8988T (cell line): ENCODE measurements around the gene TPD52L2.
"Not testable (repeated sequence)": the region's sequence is repeated elsewhere in the genome, so short reads cannot be mapped to it uniquely, and the experiment has no call there.

Experiments used
- DNase-seq: peaks from one replicate; pipeline ENCODE4 v3.0.0; 2011

The TPD52L2 gene

GRCh38 chr20:63898882-63899558, 34.0 kb downstream of the TPD52L2 start:
- peak; percentile 8 for DNase-seq

- peak; percentile 1 for DNase-seq
Observed at GRCh38 chr20:63900413-63900812, 35.3 kb downstream of the TPD52L2 start.

DNA sequence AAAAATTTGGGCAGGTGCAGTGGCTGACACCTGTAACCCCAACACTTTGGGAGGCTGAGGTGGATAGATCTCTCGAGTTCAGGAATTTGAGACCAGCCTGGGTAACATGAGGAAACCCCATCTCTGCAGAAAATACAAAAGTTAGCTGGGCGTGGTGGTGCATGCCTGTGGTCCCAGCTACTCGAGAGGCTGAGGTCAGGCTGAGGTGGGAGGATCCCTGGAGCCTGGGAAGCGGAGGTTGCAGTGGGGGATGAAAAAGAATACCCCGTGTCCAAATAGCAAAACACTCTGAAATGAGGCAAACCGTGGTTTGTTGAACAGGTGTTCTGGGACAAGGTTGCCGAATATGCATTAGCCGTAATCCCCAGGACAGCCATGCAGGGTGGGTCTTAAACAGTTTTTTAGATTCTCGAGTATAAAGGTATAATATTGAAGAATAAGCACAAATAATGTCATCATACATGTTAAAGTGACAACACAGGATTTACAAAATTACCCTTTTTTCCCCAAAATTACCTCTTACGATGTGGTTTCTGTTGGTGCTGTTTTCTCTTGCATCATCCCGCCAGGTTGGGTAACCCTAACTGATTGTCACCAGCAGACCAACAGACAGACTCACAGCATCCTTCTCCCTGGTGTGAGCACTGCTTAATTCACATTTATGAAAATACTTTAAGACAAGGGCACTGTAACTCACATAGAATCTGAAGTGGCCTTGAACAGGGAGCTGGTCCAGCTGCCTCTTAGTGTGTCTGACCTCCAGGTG, 38.9 kb downstream of the TPD52L2 start:
- no peak for DNase-seq

DNA sequence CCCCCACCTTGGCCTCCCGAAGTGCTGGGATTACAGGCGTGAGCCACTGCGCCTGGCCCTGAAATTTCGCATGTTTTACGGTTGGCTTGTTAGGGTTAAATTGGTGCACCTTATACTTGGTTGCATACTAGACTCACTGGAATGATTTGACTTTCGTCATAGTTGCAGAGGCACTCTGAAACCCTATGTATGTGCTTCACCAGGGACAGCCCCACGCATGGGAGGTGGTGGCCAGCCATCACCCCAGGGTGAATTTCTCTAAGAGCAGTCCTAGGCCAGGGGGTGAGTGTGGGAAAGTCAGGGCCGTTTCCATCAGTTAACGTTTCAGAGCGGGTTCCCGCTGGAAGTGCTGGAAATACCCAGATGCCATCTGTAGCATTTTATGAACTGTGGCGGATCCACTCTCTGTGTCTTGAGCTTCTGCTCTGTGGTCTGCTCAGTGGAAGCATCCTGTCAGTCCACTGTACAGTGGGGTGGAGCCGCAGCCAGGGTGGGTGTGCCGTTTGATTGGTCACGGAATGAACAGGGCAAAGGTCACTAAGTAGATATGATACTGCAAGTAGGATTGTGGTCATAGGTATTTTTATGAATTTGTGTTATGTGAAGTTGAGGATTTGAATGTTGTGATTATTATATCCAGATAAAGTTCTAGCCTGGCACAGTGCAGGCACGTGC, 43.1 kb downstream of the TPD52L2 start:
- no peak for DNase-seq

GRCh38 chr20:63911176-63911575, 46.1 kb downstream of the TPD52L2 start:
- peak; percentile 21 for DNase-seq

DNA sequence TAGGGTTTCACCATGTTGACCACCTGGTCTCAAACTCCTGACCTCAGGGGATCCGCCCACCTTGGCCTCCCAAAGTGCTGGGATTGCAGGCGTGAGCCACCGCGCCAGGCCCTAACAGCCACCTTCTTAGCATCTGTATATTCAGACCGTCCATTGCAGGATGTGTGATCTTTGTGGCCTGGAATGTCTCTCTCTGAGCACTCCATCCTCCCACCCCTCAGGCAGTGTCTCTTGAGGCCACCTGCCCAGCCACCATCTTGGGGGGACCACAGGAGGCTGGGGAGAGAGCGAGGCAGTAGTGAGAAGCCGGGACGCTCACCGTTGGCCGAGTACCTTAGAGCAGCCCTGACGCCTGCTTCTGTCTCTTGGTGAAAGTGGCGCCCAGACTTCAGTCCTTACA, 48.7 kb downstream of the TPD52L2 start:
- DNase-seq, result no peak

- DNase-seq, result no peak
Observed at GRCh38 chr20:63915471-63915870, 50.4 kb downstream of the TPD52L2 start.

GRCh38 chr20:63916371-63916939, 51.4 kb downstream of the TPD52L2 start:
- DNase-seq, result not testable (repeated sequence)

- no peak for DNase-seq
Observed at GRCh38 chr20:63917811-63918210, 52.7 kb downstream of the TPD52L2 start.

DNA sequence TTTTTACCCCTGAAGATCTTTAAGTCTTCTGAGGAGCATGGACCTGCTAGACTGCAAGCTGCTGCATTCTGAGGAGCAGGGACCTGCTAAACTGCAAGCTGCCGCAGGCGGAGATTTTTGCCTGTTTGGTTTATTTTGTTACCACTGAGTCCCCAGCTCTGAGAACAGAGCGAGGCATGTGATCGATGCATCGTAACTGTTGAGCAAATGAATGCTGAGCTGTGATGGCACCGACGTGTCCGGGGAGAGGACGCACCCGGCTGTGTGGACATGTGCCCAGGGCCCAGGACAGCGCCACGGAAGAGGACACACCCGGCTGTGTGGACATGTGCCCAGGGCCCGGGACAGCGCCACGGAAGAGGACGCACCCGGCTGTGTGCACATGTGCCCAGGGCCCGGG, 54.1 kb downstream of the TPD52L2 start:
- DNase-seq, result no peak

- DNase-seq, result no peak
Observed at GRCh38 chr20:63920226-63920625, 55.2 kb downstream of the TPD52L2 start.

- DNase-seq, result no peak
Observed at GRCh38 chr20:63923651-63924050, 58.6 kb downstream of the TPD52L2 start.

DNA sequence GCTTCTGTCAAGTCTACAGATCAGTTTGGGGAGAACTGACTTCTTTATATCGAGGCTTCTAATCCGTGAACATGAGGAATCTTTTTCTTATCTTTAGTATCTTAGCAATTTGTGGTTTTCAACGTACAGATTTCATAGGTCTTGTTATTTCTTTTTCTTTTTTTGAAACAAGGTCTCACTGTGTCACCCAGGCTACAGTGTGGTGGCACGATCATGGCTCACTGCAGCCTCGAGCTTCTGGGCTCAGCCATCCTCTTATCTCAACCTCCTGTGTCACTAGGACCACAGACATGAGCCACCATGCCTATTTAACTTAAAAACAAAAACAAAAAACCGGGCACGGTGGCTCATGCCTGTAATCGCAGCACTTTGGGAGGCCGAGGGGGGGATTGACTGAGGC, 59.2 kb downstream of the TPD52L2 start:
- no peak for DNase-seq

- DNase-seq, result no peak
Observed at GRCh38 chr20:63926298-63926697, 61.2 kb downstream of the TPD52L2 start.

DNA sequence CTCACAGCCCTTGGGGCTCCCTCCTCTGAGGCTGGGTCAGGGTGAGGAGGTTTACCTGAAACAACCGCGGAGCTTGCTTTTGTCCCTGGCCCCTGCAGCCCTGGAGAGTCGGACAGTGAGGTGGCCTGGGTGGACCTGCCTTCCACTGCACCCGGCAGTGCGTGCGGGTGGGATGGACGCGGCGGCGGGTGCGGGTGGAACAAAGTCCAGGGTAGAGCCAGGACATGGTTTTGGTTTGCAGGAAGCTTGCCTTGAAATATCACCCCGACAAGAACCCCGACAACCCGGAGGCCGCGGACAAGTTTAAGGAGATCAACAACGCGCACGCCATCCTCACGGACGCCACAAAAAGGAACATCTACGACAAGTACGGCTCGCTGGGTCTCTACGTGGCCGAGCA, 64.0 kb downstream of the TPD52L2 start:
- DNase-seq, result no peak

DNA sequence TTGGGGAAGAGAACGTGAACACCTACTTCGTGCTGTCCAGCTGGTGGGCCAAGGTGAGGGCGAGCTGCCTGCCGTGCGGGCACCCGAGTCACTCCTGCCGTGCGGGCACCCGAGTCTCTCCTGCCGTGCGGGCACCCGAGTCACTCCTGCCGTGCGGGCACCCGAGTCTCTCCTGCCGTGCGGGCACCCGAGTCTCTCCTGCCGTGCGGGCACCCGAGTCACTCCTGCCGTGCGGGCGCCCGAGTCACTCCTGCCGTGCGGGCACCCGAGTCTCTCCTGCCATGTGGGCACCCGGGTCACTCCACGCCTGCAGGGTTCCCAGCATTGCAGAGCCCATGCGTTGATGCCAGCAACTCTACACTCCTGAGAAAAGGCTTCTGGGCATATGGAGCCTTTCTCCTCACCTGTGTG, 64.4 kb downstream of the TPD52L2 start:
- DNase-seq, result not testable (repeated sequence)

- DNase-seq, result no peak
Observed at GRCh38 chr20:63930971-63931553, 66.0 kb downstream of the TPD52L2 start.

DNA sequence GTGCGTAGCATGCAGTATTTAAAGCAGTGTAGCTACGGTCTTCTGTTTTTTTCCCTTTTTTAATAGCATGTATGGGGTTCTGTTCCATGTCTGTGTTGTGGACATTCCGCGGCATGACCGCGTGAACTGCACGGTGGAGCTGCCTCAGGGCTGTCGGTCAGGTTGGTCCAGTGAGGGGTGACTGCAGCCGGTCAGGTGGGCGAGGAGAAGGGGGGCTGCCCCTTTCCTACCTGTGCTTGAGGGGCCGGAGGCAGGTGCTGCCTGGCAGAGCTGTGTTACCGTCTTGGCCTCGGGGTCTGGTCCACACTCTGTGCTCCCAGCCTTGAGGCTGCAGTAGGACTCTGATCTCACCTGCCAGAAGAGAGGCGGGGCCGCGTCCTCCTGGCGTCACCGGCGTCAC, 66.7 kb downstream of the TPD52L2 start:
- no peak for DNase-seq

- DNase-seq, result no peak
Observed at GRCh38 chr20:63932606-63933160, 67.6 kb downstream of the TPD52L2 start.

DNA sequence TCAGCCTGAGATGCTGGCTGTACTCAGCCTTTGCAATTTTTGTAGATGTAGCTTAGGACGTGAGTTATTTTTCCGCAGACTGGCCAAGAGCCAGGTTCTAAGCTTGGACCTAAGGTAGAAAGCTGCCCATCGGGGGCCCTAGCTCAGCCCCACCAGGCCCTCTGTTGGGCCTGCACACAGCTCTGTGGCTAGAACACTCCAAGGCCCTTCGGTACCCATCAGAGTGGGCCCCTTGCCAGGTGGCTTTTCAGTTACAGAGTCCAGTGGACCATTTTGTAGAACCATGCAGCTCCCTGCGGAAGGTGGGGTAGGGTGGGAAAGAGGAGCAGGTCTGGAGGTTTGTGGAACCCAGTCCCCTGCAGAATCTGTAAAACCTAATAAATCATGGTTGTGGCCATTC, 68.6 kb downstream of the TPD52L2 start:
- no peak for DNase-seq

- peak; percentile 68 for DNase-seq
Observed at GRCh38 chr20:63934271-63935068, 69.4 kb downstream of the TPD52L2 start.

DNA sequence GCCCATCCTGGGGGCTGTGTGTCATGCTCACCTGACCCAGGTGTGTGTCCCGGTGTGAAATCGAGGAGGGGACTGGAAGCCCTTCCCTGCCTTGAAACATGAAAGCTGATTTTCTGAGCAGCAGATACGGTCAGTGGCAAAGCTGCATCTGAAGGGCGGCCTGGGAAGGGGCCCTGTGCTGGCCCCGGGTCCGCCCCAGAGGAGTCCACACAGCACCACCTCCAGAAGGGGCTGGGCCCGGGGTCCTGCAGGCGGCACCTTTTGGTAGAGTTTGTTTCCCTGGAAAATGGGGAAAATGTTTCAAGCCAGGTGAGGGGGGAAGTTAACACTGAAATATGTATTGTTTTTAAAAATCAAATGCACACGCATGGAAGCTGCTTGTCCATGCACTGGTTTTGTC, 70.4 kb downstream of the TPD52L2 start:
- DNase-seq, result no peak
